DOHH2 (cell line): ENCODE results near the gene CHD6.

Experiments
- H3F3A ChIP-seq: fragments of 200-600 bp; sonication (generic), shearing (Covaris generic); 2 replicates; pipeline ENCODE4 v1.6.0; 2016; ENCODE audit warnings: antibody characterized with exemption, mild to moderate bottlenecking; ENCODE audit not compliant: control insufficient read depth, insufficient read depth
- H3K27ac ChIP-seq: fragments of 200-600 bp; sonication (generic); 2 replicates; pipeline ENCODE4 v1.5.1; 2014; ENCODE audit warnings: low read depth, mild to moderate bottlenecking, low read length, moderate library complexity
- H3K27me3 ChIP-seq: fragments of 200-600 bp; sonication (generic); 2 replicates; pipeline ENCODE4 v1.6.1; 2014; ENCODE audit warnings: mild to moderate bottlenecking, low read length, mixed read lengths; ENCODE audit not compliant: control insufficient read depth
- H3K36me3 ChIP-seq: fragments of 200-600 bp; sonication (generic); 2 replicates; pipeline ENCODE4 v1.6.1; 2014; ENCODE audit warnings: mild to moderate bottlenecking, low read length, moderate library complexity, mixed read lengths; ENCODE audit not compliant: control insufficient read depth
- H3K4me1 ChIP-seq: fragments of 200-600 bp; sonication (generic); 2 replicates; pipeline ENCODE4 v1.6.1; 2014; ENCODE audit warnings: mild to moderate bottlenecking, low read length, mixed read lengths; ENCODE audit not compliant: control insufficient read depth
- H3K4me2 ChIP-seq: fragments of 200-600 bp; sonication (generic); 2 replicates; pipeline ENCODE4 v1.6.0; 2014; ENCODE audit warnings: mild to moderate bottlenecking, low read length, moderate library complexity
- H3K4me3 ChIP-seq: fragments of 200-600 bp; sonication (generic); 2 replicates; pipeline ENCODE4 v1.5.1; 2014; ENCODE audit warnings: mild to moderate bottlenecking, low read length, mixed read lengths
- H3K79me2 ChIP-seq: fragments of 200-600 bp; sonication (generic); 2 replicates; pipeline ENCODE4 v1.6.1; 2014; ENCODE audit warnings: mild to moderate bottlenecking, low read length, mixed read lengths; ENCODE audit not compliant: control insufficient read depth
- H3K9me2 ChIP-seq: fragments of 200-600 bp; sonication (generic); replicated peaks from 2 replicates; pipeline ENCODE4 v1.6.1; 2014; ENCODE audit warnings: mild to moderate bottlenecking, low read length, mixed read lengths; ENCODE audit not compliant: control insufficient read depth
- H3K9me3 ChIP-seq: fragments of 200-600 bp; sonication (generic); 2 replicates; pipeline ENCODE4 v1.6.1; 2014; ENCODE audit warnings: antibody characterized with exemption, low read length, mixed read lengths; ENCODE audit not compliant: control insufficient read depth, insufficient read depth
- H4K20me1 ChIP-seq: fragments of 200-600 bp; sonication (generic); 2 replicates; pipeline ENCODE4 v1.6.0; 2014; ENCODE audit warnings: low read depth, mild to moderate bottlenecking, antibody characterized with exemption, low read length, moderate library complexity; ENCODE audit not compliant: control insufficient read depth, insufficient read depth
- EZH2phosphoT487 ChIP-seq: fragments of 200-600 bp; sonication (generic); IDR thresholded peaks from 2 replicates; pipeline ENCODE4 v1.6.1; 2017; ENCODE audit warnings: borderline replicate concordance, mild to moderate bottlenecking, antibody characterized with exemption, low read length, moderate library complexity, mixed read lengths
- TF ChIP-seq, protein P1 (sequence below): fragments of 200-600 bp; sonication (generic); IDR thresholded peaks from one replicate; pipeline ENCODE4 v1.5.1; 2014; ENCODE audit warnings: antibody characterized with exemption, mild to moderate bottlenecking, low read depth, low read length; ENCODE audit not compliant: poor library complexity, severe bottlenecking

CHD6 gene

GRCh38 chr20:41599699-41600104 lies 18.5 kb downstream of the CHD6 start:
- H3K4me1 ChIP-seq = no peaks in the 10 kb centered on the region
- H3K4me2 ChIP-seq = no peak overlapping the region
- H3K9me2 ChIP-seq = no peaks in the 10 kb centered on the region
- H3K36me3 ChIP-seq = peaks cover 7% of the 10 kb centered on the region; the same call in 1 of the 2 replicates
- H3K9me3 ChIP-seq = peaks cover 57% of the 10 kb centered on the region
- H3K27me3 ChIP-seq = no peaks in the 10 kb centered on the region
- H3K27ac ChIP-seq = no peak overlapping the region
- no peaks in the 10 kb centered on the region for H3F3A ChIP-seq
- no peak overlapping the region for H3K4me3 ChIP-seq
- no peaks in the 10 kb centered on the region for H4K20me1 ChIP-seq
- TF ChIP-seq, protein P1, sequence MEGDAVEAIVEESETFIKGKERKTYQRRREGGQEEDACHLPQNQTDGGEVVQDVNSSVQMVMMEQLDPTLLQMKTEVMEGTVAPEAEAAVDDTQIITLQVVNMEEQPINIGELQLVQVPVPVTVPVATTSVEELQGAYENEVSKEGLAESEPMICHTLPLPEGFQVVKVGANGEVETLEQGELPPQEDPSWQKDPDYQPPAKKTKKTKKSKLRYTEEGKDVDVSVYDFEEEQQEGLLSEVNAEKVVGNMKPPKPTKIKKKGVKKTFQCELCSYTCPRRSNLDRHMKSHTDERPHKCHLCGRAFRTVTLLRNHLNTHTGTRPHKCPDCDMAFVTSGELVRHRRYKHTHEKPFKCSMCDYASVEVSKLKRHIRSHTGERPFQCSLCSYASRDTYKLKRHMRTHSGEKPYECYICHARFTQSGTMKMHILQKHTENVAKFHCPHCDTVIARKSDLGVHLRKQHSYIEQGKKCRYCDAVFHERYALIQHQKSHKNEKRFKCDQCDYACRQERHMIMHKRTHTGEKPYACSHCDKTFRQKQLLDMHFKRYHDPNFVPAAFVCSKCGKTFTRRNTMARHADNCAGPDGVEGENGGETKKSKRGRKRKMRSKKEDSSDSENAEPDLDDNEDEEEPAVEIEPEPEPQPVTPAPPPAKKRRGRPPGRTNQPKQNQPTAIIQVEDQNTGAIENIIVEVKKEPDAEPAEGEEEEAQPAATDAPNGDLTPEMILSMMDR = no peak
- TF ChIP-seq EZH2phosphoT487 = no peak
- peaks cover 99% of the 10 kb centered on the region for H3K79me2 ChIP-seq

DNA sequence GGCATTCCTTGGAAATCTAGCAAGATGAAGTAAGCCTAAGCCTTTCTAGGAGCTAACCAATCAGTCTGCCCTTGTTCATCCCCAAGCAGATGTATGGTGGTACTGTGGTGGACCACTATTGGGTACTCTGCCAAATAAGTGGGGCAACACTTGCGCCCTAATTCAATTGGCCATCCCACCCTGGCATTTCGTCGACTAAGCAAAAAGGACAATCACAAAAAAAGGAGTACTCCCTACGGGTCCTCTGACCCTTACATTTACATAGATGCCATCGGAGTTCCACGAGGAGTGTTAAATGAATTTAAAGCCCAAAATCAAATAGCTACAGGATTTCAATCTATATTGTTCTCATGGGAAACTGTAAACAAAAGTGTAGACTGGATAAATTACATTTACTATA lies 19.5 kb downstream of the CHD6 start:
- no peak for TF ChIP-seq EZH2phosphoT487
- TF ChIP-seq, protein P1 = no peak

DNA sequence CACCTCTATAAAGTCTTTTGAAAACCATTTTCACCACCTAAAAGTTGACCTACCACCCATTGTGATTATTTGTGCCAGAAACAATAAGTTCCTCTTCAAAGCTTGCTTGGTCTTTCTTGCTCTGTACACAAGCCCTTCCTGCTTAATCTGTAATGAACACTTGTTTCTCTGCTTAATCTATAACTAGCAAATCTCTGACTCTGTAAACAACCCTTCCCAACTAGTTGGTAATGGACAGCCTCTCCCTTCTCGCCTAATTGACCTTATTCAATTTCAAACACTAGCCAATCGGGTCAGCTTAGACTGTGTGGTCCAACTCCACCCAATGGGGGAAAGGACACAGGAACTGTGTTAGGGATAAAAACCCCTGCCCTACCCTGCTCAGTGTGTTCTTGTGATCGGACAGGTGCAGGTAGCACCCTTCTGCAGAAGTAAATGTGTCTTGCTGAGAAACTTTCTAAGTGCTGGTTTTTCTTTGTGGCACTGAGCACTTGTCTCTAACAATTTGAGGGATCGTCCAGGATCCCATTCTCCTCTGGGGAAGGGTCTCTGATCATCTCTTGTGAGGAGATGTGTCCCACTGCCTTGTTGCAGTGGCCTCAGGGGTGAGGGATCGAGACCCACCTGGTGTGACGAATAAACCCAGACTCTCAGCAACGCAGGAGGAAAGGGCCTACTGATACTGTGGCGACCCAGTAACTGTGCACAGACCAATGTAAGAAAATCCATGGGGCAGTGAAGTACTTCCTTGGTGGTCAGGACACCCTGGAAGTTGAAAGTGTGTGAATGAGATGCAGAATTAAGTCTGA lies 23.5 kb downstream of the CHD6 start:
- Histone ChIP-seq H3K79me2 (peaks cover 84% of the 10 kb centered on the region), H4K20me1 (no peaks in the 10 kb centered on the region)
- TF ChIP-seq, protein P1 = no peak
- TF ChIP-seq EZH2phosphoT487 = no peak

More for the DNA sequence above, 19.5 kb downstream of the CHD6 start:
- no peak overlapping the region for H3K27ac ChIP-seq
- H3K27me3 ChIP-seq = no peaks in the 10 kb centered on the region
- H4K20me1 ChIP-seq = no peaks in the 10 kb centered on the region
- no peaks in the 10 kb centered on the region for H3F3A ChIP-seq
- no peaks in the 10 kb centered on the region for H3K9me2 ChIP-seq
- H3K4me2 ChIP-seq = no peak overlapping the region
- H3K36me3 ChIP-seq = peaks cover 7% of the 10 kb centered on the region; the same call in 1 of the 2 replicates
- peaks cover 98% of the 10 kb centered on the region for H3K79me2 ChIP-seq
- H3K4me3 ChIP-seq = no peak overlapping the region
- no peaks in the 10 kb centered on the region for H3K4me1 ChIP-seq
- H3K9me3 ChIP-seq = peaks cover 57% of the 10 kb centered on the region

More for the DNA sequence above, 23.5 kb downstream of the CHD6 start:
- no peaks in the 10 kb centered on the region for H3K9me2 ChIP-seq
- H3K4me1 ChIP-seq = no peaks in the 10 kb centered on the region
- H3K4me3 ChIP-seq = no peak overlapping the region
- peaks cover 3% of the 10 kb centered on the region; the same call in 1 of the 2 replicates for H3K36me3 ChIP-seq
- H3K27ac ChIP-seq = no peak overlapping the region
- 0 out of 2 replicates have a peak, but pooled peaks cover 3% of the 10 kb centered on the region for H3F3A ChIP-seq
- H3K27me3 ChIP-seq = no peaks in the 10 kb centered on the region
- H3K9me3 ChIP-seq = peaks cover 30% of the 10 kb centered on the region
- H3K4me2 ChIP-seq = no peak overlapping the region
